Breast epithelium (tissue), 4 donors: ENCODE data around the gene ITPR2. TPM values are rescaled to one million over a fixed set of nuclear protein-coding genes. Genes with fewer than 3 reads are reported as not detected.

Experiments used
- DNase-seq, 2 donors: peaks; one replicate each; pipeline ENCODE4 v3.0.0-alpha.2; 2019; ENCODE audit warnings: low spot score in 2 of 2
- H3K27ac ChIP-seq, 2 donors: fragments of 200-600 bp; sonication (generic) in 1 of 2; one replicate each; pipeline ENCODE4 v1.5.1; 2016 to 2019; ENCODE audit warnings: mild to moderate bottlenecking in 1 of 2
- H3K27me3 ChIP-seq, 2 donors: fragments of 200-600 bp; sonication (generic) in 1 of 2; one replicate each; pipeline versions ENCODE4 v1.5.1 to v1.6.0; 2017 to 2019; ENCODE audit warnings: control low read depth in 1 of 2, mild to moderate bottlenecking in 1 of 2
- H3K36me3 ChIP-seq: fragments of 200-600 bp; one replicate; pipeline ENCODE4 v1.5.1; 2019
- H3K4me1 ChIP-seq, 2 donors: fragments of 200-600 bp; sonication (generic); one replicate each; pipeline ENCODE4 v1.5.1; 2016 to 2019; ENCODE audit warnings: control low read depth in 1 of 2
- H3K4me3 ChIP-seq, 3 donors: fragments of 200-600 bp; sonication (generic); 1 replicate in 2 of 3; 2 replicates in 1 of 3; pipeline ENCODE4 v1.5.1; 2016 to 2019; ENCODE audit warnings: mild to moderate bottlenecking in 3 of 3, moderate library complexity in 2 of 3
- H3K9me3 ChIP-seq, 2 donors: fragments of 200-600 bp; sonication (generic) in 1 of 2; one replicate each; pipeline ENCODE4 v1.5.1; 2016 to 2019; ENCODE audit warnings: control low read depth in 1 of 2
- CTCF ChIP-seq, 3 donors: fragments of 450-650 bp; IDR thresholded peaks; one replicate each; pipeline ENCODE4 v1.5.1; 2016 to 2017; ENCODE audit warnings: antibody characterized with exemption in 3 of 3, mild to moderate bottlenecking in 3 of 3, moderate library complexity in 3 of 3
- POLR2A ChIP-seq: fragments of 450-650 bp; IDR thresholded peaks from one replicate; pipeline ENCODE4 v1.6.1; 2016; ENCODE audit warnings: antibody characterized with exemption, mild to moderate bottlenecking, moderate library complexity
- POLR2AphosphoS5 ChIP-seq, 3 donors: sonication (generic); formaldehyde crosslinking; IDR thresholded peaks; one replicate each; pipeline ENCODE4 v1.6.1; 2017; ENCODE audit warnings: antibody characterized with exemption in 3 of 3
- intact Hi-C: fragments of 100-400 bp; cut with DNase I; formaldehyde crosslinking; loops from one replicate; pipeline ENCODE4 v1.15.1; 2023; ENCODE audit warnings: low total_unique reads
- total RNA-seq, 3 donors: library from RNA; depleted of rRNA; stranded (reverse); fragments of >200 nt; gene quantifications; one replicate each; pipeline ENCODE4 v1.1.0, GENCODE V29; 2016

Gene ITPR2
- total RNA-seq, 3 donors from 2014 or later, result 47.2 to 95.0 (median 66.5) TPM

GRCh38 chr12:26694402-26694801 lies 138.6 kb downstream of the ITPR2 start:
- TF ChIP-seq CTCF (IDR thresholded peaks at IDR 0.05) (no peak), POLR2AphosphoS5 (IDR thresholded peaks at IDR 0.05) (no peak), POLR2A (no peak)
- intact Hi-C loops, result no loop called here
- Histone ChIP-seq H3K36me3 (no peaks in the 10 kb centered on the region), H3K4me1 (no peaks in the 10 kb centered on the region), H3K9me3 (no peaks in the 10 kb centered on the region), H3K4me3 (no peak overlapping the region), H3K27me3 (no peaks in the 10 kb centered on the region), H3K27ac (no peak overlapping the region)
- no peak for DNase-seq

GRCh38 chr12:26692407-26692806 lies 140.6 kb downstream of the ITPR2 start:
- intact Hi-C loops, result no loop called here
- Histone ChIP-seq H3K9me3 (no peaks in the 10 kb centered on the region), H3K36me3 (no peaks in the 10 kb centered on the region), H3K27me3 (no peaks in the 10 kb centered on the region), H3K4me1 (no peaks in the 10 kb centered on the region), H3K27ac (no peak overlapping the region), H3K4me3 (no peak overlapping the region)
- DNase-seq, result no peak
- TF ChIP-seq POLR2A (no peak), CTCF (IDR thresholded peaks at IDR 0.05) (no peak), POLR2AphosphoS5 (IDR thresholded peaks at IDR 0.05) (no peak)

- TF ChIP-seq POLR2A, result no peak
- no peak for TF ChIP-seq CTCF (IDR thresholded peaks at IDR 0.05)
- intact Hi-C loops, result no loop called here
- no peak for DNase-seq
- no peaks in the 10 kb centered on the region for H3K9me3 ChIP-seq
- H3K27ac ChIP-seq, result no peak overlapping the region
- no peak overlapping the region for H3K4me3 ChIP-seq
- no peaks in the 10 kb centered on the region for H3K4me1 ChIP-seq
- no peaks in the 10 kb centered on the region for H3K36me3 ChIP-seq
- H3K27me3 ChIP-seq, result no peaks in the 10 kb centered on the region
These were observed 141.6 kb downstream of the ITPR2 start for GRCh38 chr12:26691234-26691970.

- TF ChIP-seq POLR2A, result no peak
- Histone ChIP-seq H3K4me1 (no peaks in the 10 kb centered on the region), H3K36me3 (no peaks in the 10 kb centered on the region), H3K9me3 (no peaks in the 10 kb centered on the region), H3K27ac (no peak overlapping the region), H3K4me3 (no peak overlapping the region), H3K27me3 (no peaks in the 10 kb centered on the region)
- intact Hi-C loops, result no loop called here
- DNase-seq, result no peak
These were observed 142.4 kb downstream of the ITPR2 start for GRCh38 chr12:26690601-26691000.

GRCh38 chr12:26689281-26689841 lies 143.6 kb downstream of the ITPR2 start:
- no peak overlapping the region for H3K27ac ChIP-seq
- H3K4me3 ChIP-seq, result no peak overlapping the region
- H3K36me3 ChIP-seq, result no peaks in the 10 kb centered on the region
- H3K9me3 ChIP-seq, result no peaks in the 10 kb centered on the region
- TF ChIP-seq POLR2A (no peak), POLR2AphosphoS5 (IDR thresholded peaks at IDR 0.05) (no peak), CTCF (IDR thresholded peaks at IDR 0.05) (no peak)
- no peak for DNase-seq
- H3K4me1 ChIP-seq, result no peaks in the 10 kb centered on the region
- H3K27me3 ChIP-seq, result no peaks in the 10 kb centered on the region
- intact Hi-C loops, result no loop called here
